Measurements from ENCODE around the gene INPP4A. TPM values are rescaled to one million over a fixed set of nuclear protein-coding genes. Genes with fewer than 3 reads are reported as not detected.

The INPP4A gene
- total and polyA plus RNA-seq, 9 of the 15 experiments (the other 6 are each of a cell fraction or from before 2014, with no cell fraction given): 1.8 to 15.7 (median 8.3) TPM

DNA sequence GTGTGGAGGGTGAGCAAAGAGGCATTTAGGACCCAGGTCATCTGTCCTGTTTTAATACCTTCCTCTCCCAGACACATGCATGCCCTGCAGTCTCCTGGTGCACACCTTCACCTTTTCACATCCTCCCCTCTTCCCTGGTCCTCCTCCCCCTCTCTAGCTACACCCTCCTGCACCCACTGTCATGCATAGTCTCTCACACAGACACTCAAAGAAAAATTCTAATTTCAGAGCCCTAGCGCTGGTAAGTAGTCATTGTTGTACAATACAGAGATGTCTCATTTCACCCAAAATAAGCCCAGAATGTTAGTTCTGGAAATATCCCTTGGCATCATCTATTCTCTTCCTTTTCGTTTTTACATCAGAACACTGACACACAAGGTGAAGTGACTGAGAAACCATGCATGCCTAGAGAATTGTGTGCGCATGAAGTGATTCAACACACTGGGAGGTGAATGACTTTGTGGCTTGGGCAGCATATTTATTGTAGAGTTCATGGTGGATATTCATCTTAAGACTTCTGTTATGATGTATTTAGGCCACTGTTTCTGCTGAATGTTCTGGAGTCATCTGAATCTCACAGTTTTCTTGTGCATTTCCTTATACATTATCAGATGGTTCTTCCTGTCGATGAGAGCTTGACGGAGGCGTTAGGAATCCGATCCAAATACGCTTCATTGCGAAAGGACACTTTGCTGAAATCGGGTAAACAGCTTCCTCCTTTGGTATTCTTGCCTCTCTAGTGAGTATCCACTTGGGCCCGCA, 93.8 kb downstream of the INPP4A start:
- in situ Hi-C loops (cut with MboI): no loop called here
- intact Hi-C loops (cut with micrococcal nuclease): no loop called here
- H3K79me2 ChIP-seq (ENCODE audit: control insufficient read depth, insufficient read depth, low read length): no peaks in the 10 kb centered on the region
- H3K4me1 ChIP-seq (replicated peaks in 1 of 2; ENCODE audit: control insufficient read depth in 2 of 2, insufficient read depth in 2 of 2, low read length in 2 of 2): no peaks in the 10 kb centered on the region; a peak in 1 of 5 replicates
- 0 out of 2 replicates have a peak, but pooled peaks cover 2% of the 10 kb centered on the region for H4K20me1 ChIP-seq (replicated peaks; ENCODE audit: control insufficient read depth, insufficient read depth, low read length)
- H2AFZ ChIP-seq (ENCODE audit: low read depth, low read length): no peak overlapping the region
- no TSS peak for BruUV-seq (replicated peaks)
- 79% methylated on average over 11 of the region's 11 CpGs for WGBS (ENCODE audit: insufficient coverage, low coverage, missing lambda C conversion rate)
- FAIRE-seq (no peak), DNase-seq (ENCODE audit: extremely low read depth in 1 of 4, low spot score in 3 of 4) (no peak), ATAC-seq (no peak)
- ChIA-PET POLR2A (interaction anchor here (0.9 kb wide), 1 partner anchor 12 kb away, joined by 3 read pairs; no protein-coding TSS in a partner anchor), CTCF (ENCODE audit: low intra/inter-chr PET ratio) (no interaction called here)
- no peaks in the 10 kb centered on the region for H3K9me1 ChIP-seq (ENCODE audit: control insufficient read depth, insufficient read depth, low read length)
- TF ChIP-seq ZEB2 (IDR thresholded peaks at IDR 0.05): no peak
- no peak for TF ChIP-seq TCFL5 (CRISPR knock-in tag; conservative IDR thresholded peaks at IDR 0.05)
- TF ChIP-seq ZKSCAN3 (CRISPR knock-in tag; IDR thresholded peaks at IDR 0.05): no peak
- TF ChIP-seq SMARCA5 (IDR thresholded peaks at IDR 0.05): no peak
- TF ChIP-seq MAZ (CRISPR knock-in tag; conservative IDR thresholded peaks at IDR 0.05 in 1 of 2, IDR thresholded peaks at IDR 0.05 in 1 of 2): no peak
- TF ChIP-seq RFX1 (IDR thresholded peaks at IDR 0.05): no peak
- TF ChIP-seq BHLHE40 (IDR thresholded peaks at IDR 0.05; ENCODE audit: low read length): no peak
- no peak overlapping the region for H3K4me3 ChIP-seq
- no peak overlapping the region for H3K4me2 ChIP-seq (ENCODE audit: insufficient read depth, low read length)
- H3K36me3 ChIP-seq (ENCODE audit: control insufficient read depth, insufficient read depth, low read length): peaks cover 20% of the 10 kb centered on the region; the same call in 2 of the 3 replicates
- H3K27ac ChIP-seq (ENCODE audit: extremely low read depth, low read depth, low read length): no peak overlapping the region
- H3K27me3 ChIP-seq (ENCODE audit: control insufficient read depth in 2 of 2, insufficient read depth in 2 of 2, low read length in 2 of 2): no peaks in the 10 kb centered on the region
- H3K9me3 ChIP-seq (replicated peaks; ENCODE audit: control insufficient read depth, insufficient read depth, low read depth, low read length): no peaks in the 10 kb centered on the region
- no peak overlapping the region; a peak in 1 of 4 replicates for H3K9ac ChIP-seq (ENCODE audit: insufficient read depth in 1 of 2, low read depth in 2 of 2, low read length in 2 of 2)
